GM19023 (cell line): ENCODE results near the gene KIDINS220.
"Not testable (repeated sequence)": the region's sequence is repeated elsewhere in the genome, so short reads cannot be mapped to it uniquely, and the experiment has no call there.

ENCODE experiments used
- ATAC-seq: cut with Tn5 transposase; IDR thresholded peaks from one replicate; pipeline ENCODE4 v1.9.1; 2021; ENCODE audit warnings: mild to moderate bottlenecking, moderate library complexity; ENCODE audit not compliant: unreplicated experiment

The KIDINS220 gene

DNA sequence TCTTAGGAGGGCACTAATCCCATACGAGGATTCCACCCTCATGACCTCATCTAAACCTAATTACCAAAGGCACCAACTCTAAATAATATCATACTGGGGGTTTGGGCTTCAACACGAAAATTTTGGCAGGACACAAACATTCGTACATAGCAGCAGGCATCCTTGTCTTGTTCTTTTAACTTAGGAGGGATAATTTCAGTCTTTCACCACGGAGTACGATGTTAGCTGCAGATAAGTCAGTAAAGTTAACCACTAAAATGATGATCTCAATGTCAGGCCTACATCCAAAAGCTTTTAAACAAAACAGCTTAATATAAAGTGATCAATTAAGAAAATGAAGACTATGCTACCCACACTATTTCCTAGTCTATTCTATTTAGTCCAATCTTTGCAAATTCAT lies 80.7 kb downstream of the KIDINS220 start:
- ATAC-seq: no peak

DNA sequence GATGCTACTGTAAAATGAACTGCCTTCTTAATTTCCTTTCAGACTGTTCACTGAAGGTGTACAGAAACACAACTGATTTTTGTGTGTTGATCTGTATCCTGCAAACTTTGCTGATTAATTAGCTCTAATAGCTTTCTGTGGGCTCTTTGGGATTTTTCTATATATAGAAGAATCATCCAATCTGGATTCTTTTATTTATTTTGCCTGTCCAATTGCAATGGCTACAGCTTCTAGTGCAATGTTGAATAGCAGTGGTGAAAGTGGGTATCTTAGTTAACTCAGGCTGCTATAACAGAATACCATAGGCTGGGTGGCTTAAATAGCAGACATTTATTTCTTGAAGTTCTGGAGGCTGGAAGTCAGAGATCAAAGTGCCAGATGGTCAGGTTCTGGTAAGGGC lies 81.2 kb downstream of the KIDINS220 start:
- no peak for ATAC-seq

DNA sequence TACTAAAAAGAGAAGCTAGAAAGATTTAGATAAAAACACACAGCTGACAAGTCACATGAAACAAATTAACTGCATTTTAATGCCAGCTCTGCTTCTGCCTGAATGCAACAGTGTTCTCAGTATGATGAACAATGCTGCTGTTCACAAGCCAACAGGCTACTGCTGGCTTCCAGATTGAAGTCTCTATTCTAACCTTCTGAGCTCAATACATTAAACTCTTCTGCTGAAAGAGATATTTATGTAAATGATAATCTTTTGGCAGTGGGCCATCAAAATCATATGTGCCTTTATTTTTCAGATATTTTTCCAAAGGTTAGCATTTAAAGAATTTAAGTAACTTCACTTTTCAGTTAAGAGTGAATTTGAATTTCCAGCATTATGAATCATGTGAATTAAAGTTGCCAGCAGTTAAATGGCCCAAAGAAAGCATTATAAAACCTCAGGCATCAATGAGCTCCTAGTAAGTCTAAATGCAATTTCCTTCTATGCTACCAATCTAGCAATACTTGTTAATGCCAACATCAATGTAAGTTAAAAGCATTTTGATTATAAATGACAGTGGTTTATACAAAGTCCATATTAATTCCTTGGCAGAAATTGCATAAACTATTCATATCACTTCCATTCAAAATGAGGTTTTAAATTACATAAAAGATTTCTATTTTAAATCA lies 83.2 kb downstream of the KIDINS220 start:
- no peak for ATAC-seq

DNA sequence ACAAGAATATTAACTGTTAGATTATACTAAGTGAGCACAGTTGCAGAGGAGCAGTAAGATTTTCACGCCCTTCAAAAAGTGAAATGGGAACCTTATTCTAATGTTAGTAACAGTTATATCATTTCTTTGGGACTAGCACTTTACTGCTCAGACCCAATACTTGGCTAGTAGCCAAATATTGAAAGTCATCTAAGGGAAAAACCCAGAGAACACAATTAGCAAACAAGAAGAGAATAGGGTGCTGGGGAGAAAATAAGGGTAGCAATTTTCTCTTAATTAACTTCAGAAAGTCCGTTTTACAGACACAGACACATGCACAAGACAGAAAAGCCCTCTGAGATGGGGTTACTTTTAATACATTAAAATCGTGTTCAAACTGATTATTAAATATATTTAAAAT lies 83.8 kb downstream of the KIDINS220 start:
- ATAC-seq: no peak

DNA sequence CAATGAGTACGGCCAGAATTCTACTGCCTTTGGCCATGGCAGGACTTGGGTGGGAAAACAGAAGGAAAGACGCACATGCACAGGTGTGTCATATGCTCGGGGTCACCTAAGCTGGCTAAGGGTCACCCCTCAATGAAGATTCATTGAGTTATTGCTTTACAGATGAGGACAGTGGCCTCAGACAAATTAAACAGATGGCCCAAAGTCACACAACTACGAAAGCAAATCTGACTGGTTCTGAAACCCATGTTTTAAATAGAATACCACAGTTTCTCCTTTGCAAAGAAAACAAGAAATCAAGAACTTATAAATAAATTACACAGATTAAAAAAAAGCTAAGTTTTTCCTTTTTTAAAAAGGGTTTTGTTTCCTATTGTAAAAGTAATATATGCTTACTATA lies 85.0 kb downstream of the KIDINS220 start:
- peak; percentile 62 for ATAC-seq

DNA sequence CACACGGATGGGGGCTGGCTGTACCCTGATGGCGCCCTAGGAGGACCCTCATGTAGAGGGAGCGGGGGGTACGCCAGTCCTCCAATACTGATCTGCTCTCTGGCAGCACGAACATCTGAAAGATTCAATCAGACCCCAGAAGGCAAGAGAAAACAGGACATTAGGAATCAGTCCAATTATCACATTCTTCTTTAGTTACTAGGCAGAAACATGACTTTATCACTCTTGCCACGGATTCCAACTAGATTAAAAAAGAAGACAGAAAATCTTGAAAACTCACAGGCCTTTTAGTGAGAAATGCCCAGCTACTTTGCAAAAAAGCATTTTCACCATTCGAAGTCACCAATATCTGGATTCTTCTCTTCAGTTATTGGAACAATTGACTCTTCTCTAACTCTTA lies 87.2 kb downstream of the KIDINS220 start:
- ATAC-seq: no peak

DNA sequence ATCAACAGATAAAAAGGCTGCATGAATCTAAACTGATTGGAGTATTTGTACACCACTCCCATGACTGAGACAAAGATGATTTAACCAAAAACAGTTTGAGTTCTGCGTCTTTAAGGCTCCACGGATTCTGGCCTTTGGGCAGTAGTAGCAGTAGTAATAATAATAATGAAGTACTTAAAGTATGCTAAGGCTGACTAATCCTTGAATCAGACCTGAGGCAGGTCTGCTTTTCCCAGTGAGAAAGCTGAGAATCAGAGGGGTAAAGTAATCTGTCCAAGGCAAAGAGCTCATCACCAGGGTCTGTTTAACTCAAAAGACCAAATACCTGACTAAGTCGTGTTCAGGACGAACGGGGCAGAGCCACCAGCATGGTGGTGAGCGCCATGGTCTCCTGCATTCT lies 94.2 kb downstream of the KIDINS220 start:
- ATAC-seq: no peak

DNA sequence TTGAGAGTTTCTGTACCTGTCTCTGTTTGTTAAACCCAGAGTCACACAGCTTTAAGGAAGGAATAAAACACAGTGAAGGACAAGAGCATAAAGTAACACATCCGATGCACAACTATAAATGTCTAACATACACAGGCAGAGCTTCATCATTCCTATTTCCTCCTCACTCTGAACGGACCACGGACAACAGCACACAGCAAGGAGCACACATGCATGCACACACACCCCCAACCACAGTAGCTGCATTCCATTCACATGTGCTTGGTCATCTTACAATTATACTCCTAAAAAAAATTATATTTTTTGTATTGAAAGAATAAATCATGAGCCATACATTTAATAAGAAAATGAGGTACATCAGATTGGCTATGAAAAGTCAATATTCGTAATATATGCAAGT lies 97.3 kb downstream of the KIDINS220 start:
- no peak for ATAC-seq

DNA sequence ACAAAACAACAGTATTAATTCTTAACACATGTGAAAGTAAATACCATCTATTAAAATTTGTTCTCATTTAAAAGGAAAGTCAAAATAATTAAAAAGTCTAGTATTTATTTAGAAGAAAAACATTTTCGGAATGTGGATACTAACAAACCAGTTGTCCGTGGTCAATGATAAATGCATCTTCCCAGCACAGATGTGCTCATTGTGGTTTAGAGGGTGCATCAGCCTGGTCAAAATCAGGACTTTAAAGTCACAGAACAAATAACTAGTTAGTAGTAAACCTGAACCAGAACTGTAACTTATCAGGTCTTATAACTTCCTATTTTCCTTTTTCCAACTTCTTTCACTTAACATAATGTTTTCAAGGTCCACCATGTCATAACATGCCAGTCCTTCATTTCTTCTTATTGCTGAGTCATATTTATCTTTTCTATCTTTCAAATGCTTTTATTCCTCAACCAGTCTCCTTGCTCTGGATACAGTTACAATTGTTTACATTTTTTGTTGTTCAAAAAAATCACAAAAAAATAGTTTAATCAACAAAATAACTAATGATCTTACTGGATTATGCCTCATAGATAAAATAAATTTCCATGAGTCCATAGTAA lies 99.7 kb downstream of the KIDINS220 start:
- ATAC-seq: no peak

DNA sequence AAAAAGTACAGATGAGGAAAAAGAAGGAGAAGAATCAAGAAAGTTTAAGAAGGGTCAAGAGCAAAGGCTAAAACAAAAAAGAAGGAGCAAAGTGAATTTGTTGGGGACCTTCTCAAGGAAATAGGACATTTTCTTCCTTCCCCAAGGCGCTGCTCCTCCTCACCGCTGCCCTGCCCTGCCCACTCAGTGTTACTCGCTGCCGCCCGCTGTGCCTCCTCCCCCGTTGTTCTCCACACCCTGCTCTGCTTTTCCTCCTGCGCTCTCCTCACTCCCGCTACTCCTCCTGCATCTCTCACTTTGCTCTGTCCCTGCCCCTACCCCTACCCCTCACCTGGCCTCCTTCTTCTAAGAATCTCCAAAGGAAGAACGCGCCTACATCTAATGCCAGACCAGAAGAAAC lies 104.8 kb downstream of the KIDINS220 start:
- no peak for ATAC-seq

DNA sequence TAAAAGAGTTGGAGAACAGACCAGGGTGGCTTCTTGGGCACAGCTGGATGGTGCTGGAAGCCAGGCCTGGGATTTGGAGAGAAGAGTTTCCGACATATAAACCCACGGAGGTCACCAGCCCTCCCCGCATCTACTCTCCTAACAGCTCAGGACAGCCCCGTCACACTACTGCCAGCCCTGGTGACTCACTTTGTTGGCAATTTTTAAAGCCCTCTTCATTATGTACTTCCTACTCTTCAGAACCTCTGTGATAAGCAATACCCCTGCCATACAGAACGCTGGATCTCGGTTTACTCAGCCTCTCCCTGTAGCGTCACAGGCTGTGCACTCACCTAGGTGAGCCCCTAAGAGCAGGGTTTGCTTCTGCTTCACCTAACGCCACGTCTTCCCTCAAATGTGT lies 107.5 kb downstream of the KIDINS220 start:
- no peak for ATAC-seq

DNA sequence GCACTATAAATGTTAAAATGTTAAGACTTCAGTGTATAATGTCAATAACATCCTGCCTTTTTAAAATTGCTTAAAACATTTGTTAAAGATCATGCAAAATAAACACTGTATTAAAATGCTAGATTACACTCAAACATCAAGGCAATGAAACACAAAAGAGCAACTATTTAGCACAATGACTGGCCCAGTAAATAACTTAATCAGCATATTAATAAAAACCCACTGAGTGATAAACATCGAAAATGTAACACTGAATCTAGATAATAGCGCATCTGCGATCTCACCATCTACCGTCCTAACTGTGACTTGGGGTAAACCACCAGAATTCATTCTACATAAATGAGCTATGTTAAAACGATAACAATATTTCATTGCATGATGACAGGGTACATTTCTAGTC lies 108.3 kb downstream of the KIDINS220 start:
- ATAC-seq: not testable (repeated sequence)

DNA sequence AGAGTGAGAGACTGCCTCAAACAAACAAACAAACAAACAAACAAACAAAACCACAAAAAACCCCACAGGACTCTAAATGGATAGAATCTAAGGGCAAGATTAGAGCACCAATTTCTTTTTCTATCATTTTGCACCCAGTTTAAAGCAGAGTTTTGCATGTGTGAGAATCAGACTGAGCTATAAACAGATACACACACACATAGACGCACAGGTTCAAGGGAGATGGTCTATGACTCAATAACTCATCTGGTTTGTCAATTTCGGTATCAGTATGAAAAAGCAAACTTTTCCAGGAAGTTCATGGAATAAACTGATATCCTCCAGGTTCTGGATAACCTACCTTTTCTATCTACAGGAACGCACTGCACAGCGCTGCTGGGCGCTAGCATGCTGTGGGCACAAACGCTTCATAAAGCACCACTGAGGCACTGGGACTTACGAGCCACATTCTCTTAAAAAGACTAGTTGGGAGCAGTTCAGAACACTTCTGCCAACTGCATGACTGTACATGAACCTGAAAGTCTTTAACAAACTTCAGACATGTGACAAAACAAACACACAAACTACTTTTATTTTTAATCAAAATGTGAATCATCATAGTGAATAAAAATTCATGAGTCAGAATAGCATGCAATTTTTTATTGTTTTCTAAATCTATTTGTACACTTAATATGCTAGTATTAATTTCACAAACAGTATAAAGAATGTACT lies 109.0 kb downstream of the KIDINS220 start:
- ATAC-seq: no peak

DNA sequence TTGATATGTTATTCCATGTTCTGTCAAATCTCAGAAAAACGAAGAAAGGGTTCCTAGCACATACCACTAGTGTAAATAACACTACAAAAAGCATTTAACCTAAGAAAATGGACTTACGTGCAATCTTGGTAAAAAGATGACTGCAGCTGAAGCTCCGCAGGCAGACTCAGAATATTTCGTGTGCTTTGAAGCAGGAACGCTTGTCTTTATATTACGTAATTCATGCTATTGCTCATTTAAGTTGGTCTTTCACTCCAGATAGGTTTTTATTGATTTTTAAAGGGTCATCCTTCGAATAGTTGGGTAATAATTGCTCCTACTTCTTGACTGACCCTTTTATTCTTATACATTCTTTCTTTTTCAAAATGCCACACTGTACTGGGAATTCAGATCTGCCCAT lies 111.6 kb downstream of the KIDINS220 start:
- ATAC-seq: no peak

DNA sequence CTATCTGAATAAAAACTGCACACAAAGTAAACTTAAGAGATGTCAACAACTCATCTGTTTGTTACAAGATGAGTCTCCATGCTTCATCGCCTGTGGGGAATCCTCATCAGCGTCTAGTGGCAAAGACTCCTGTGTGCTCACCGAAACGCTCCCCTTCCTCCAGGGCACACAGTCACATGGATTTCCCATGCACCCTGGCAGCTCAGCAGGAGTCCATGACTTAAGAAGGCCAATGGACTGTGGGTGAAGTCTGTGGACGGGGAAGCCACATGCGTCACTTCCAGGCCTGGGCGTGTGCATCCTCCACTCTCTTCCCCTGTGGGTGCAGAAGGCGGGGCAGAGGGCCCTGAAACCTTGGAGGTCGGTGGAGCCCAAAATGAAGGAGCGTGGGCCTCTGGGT lies 114.4 kb downstream of the KIDINS220 start:
- no peak for ATAC-seq

DNA sequence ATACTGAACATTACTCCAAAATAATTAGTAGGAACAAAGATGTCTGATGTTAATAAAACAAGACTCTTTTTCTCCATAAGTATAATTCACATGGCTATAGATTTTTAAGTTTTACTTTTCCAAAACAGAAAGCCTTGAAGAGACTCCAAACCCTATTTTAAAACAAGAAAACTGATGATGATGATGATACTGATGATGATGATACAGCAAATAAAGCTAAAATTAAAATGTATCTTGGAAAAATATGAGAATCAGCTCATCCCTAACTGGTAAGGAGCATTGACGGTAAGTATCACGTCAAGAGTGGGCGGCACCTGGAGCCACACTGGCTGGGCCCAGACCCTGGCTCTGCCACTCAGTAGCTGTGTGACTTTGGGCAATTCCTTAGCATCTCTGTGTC lies 116.0 kb downstream of the KIDINS220 start:
- no peak for ATAC-seq

DNA sequence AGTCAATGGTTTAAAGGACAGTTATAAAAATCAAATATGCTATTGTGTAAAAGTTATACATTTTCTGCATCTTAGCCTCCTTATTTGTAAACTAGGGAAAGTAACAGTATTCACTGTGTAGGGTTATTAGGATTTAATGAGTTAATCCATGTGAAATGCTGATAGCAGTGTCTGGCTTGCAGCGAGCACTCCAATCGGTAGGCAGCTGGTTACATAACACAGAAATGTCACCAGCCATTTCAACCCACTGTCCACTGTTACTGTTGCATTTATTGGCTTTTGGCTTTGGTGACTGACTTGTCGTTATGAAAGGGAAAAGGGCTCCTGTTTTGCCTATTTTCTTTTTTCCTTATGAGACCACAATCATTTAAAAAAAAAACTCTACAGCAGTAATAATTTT lies 116.7 kb downstream of the KIDINS220 start:
- ATAC-seq: no peak

DNA sequence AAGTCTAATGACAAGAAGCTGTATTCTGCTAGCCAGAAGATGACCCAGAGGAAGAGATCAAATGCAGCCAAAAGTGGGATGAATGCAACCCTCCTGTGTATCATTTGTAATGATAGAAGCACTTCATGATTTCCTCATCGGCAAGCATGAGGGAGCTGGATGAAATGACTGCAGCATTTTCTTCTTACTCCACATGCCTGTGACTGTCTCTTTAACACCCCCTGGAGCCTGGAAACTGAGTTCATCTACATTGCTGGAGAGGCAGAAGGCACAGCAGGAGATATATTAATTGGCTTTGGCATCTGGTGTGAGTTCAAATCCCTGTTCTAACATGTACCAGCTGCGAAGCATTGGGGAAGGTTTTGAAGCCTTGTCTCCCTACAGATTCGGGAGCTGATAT lies 117.9 kb downstream of the KIDINS220 start:
- no peak for ATAC-seq

DNA sequence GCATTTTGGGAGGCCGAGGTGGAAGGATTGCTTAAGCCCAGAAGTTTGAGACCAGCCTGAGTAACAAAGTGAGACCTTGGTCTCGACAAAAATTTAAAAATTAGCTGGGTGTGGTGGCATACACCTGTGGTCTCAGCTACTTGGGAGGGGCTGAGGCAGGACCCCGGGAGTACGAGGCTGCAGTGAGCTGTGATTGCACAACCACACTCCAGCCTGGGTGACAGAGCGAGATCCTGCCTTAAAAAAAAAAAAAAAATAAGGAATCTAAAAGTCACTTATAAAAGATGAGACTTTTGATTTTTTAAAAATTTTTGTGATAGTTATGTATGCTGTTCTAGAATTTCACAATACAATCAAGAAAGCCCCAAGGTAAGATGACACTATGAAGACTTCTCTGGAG lies 122.4 kb downstream of the KIDINS220 start:
- ATAC-seq: no peak

DNA sequence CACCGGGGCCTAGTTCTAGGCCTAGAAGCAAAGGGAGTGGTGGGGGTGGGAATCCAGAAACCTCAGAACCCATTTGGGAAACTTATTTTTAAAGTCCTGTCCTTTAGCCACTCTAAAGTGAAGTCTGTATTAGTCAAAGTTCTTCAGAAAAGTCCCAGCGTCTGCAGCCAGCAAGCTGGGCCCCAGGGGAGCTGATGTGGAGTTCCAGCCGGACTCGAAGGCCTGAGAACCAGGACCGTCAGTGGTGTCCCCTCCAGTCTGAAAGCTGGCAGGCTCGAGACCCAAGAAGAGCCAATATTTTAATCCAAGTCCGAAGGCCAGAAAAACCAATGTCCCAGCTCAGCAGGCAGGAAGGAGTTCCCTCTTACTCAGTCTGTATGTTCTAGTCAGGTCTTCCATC lies 123.1 kb downstream of the KIDINS220 start:
- no peak for ATAC-seq

DNA sequence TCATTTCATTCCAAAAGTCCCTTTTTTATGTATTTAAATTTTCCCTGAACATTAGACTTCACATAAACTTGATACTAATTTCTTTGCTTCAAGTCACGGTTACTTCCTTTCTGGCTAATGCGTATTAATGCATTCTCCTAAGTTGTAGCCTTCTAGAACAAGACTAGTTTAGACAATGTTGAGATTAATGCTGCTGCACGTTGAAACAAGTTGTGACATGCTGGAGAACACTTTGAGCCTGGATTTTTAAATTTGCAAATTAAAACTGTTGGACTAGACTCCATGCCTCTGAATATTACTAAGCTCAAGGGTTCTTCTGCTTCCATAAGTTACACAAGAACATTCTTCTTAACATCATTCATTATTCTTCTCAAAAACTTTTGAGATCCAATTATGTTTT lies 126.5 kb downstream of the KIDINS220 start:
- no peak for ATAC-seq

DNA sequence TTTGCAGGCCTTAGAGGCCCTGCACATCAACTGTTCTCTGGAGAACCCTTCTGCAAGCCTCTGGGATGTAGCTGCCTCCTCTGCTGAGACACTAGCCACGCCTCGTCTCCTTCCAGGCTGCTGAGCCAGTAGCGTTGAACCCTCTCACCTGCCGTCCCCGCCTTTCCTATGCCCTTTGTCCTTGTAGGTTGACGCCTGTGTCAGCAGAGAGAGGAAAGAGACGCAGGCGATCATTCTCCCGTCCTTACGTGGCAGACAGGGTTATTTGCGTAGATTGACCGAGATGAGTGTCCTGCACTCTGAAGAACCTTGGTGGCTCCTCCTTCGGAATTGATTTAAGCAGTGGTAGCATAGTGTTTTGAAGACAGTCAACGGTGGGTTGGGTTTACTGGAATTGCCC lies 127.8 kb downstream of the KIDINS220 start:
- no peak for ATAC-seq
